ENCODE results near the gene ZNF491. TPM values are rescaled to one million over a fixed set of nuclear protein-coding genes. Genes with fewer than 3 reads are reported as not detected.
"Not testable (repeated sequence)": the region's sequence is repeated elsewhere in the genome, so short reads cannot be mapped to it uniquely, and the experiment has no call there.

The ZNF491 gene
- total RNA-seq, 2 experiments from 2014 or later: 1.1 to 1.4 TPM

GRCh38 chr19:11776669-11777068 is 21.7 kb upstream of the ZNF491 start:
- not testable (repeated sequence) for H3K4me3 Mint-ChIP-seq
- peaks cover 65% of the 10 kb centered on the region for H3K9me3 Mint-ChIP-seq

GRCh38 chr19:11780431-11781020 is 17.8 kb upstream of the ZNF491 start:
- POLR2A ChIA-PET: no interaction called here
- H3K4me1 Mint-ChIP-seq: no peaks in the 10 kb centered on the region
- CTCF ChIA-PET: no interaction called here

More at GRCh38 chr19:11776669-11777068, 21.7 kb upstream of the ZNF491 start:
- H3K27me3 Mint-ChIP-seq, CTCF ChIA-PET, H3K27ac Mint-ChIP-seq, POLR2A ChIA-PET, H3K4me1 Mint-ChIP-seq, DNase-seq: not testable (repeated sequence)
- H3K36me3 Mint-ChIP-seq (ENCODE audit: low read depth): peaks cover 76% of the 10 kb centered on the region

GRCh38 chr19:11781295-11782057 is 16.8 kb upstream of the ZNF491 start:
- Mint-ChIP-seq H3K9me3 (peaks cover 62% of the 10 kb centered on the region), H3K27ac (no peak overlapping the region), H3K27me3 (no peaks in the 10 kb centered on the region), H3K4me3 (no peak overlapping the region), H3K36me3 (ENCODE audit: low read depth) (peaks cover 80% of the 10 kb centered on the region), H3K4me1 (no peaks in the 10 kb centered on the region)
- POLR2A ChIA-PET: no interaction called here
- CTCF ChIA-PET: interaction anchor here (0.8 kb wide), 1 partner anchor 190 kb away, joined by 3 read pairs; no protein-coding TSS in a partner anchor
- no peak for DNase-seq

More at GRCh38 chr19:11780431-11781020, 17.8 kb upstream of the ZNF491 start:
- Mint-ChIP-seq H3K9me3 (peaks cover 64% of the 10 kb centered on the region), H3K36me3 (ENCODE audit: low read depth) (peaks cover 80% of the 10 kb centered on the region), H3K27ac (no peak overlapping the region), H3K4me3 (no peak overlapping the region), H3K27me3 (no peaks in the 10 kb centered on the region)
- DNase-seq: no peak

GRCh38 chr19:11783767-11784166 is 14.6 kb upstream of the ZNF491 start:
- CTCF ChIA-PET: no interaction called here
- H3K27me3 Mint-ChIP-seq: no peaks in the 10 kb centered on the region
- H3K36me3 Mint-ChIP-seq (ENCODE audit: low read depth): peaks cover 59% of the 10 kb centered on the region

GRCh38 chr19:11784356-11784755 is 14.0 kb upstream of the ZNF491 start:
- H3K36me3 Mint-ChIP-seq (ENCODE audit: low read depth): peaks cover 53% of the 10 kb centered on the region
- POLR2A ChIA-PET: no interaction called here
- no peaks in the 10 kb centered on the region for H3K4me1 Mint-ChIP-seq
- no peak for DNase-seq
- CTCF ChIA-PET: no interaction called here
- no peak overlapping the region for H3K27ac Mint-ChIP-seq
- H3K9me3 Mint-ChIP-seq: peaks cover 63% of the 10 kb centered on the region
- no peaks in the 10 kb centered on the region for H3K27me3 Mint-ChIP-seq
- no peak overlapping the region for H3K4me3 Mint-ChIP-seq

More at GRCh38 chr19:11783767-11784166, 14.6 kb upstream of the ZNF491 start:
- Mint-ChIP-seq H3K27ac (no peak overlapping the region), H3K4me3 (no peak overlapping the region), H3K4me1 (no peaks in the 10 kb centered on the region), H3K9me3 (peaks cover 59% of the 10 kb centered on the region)
- no peak for DNase-seq
- POLR2A ChIA-PET: no interaction called here

GRCh38 chr19:11787536-11787935 is 10.8 kb upstream of the ZNF491 start:
- Mint-ChIP-seq H3K36me3 (ENCODE audit: low read depth) (peaks cover 29% of the 10 kb centered on the region), H3K27me3 (no peaks in the 10 kb centered on the region), H3K27ac (no peak overlapping the region), H3K4me3 (no peak overlapping the region), H3K9me3 (peaks cover 59% of the 10 kb centered on the region), H3K4me1 (no peaks in the 10 kb centered on the region)
- CTCF ChIA-PET: no interaction called here
- POLR2A ChIA-PET: no interaction called here
- DNase-seq: no peak

- Mint-ChIP-seq H3K36me3 (ENCODE audit: low read depth) (peaks cover 3% of the 10 kb centered on the region), H3K27ac (no peak overlapping the region), H3K9me3 (peaks cover 24% of the 10 kb centered on the region), H3K4me1 (peaks cover 10% of the 10 kb centered on the region), H3K27me3 (peaks cover 2% of the 10 kb centered on the region), H3K4me3 (no peak overlapping the region)
- CTCF ChIA-PET: interaction anchor here (0.6 to 0.7 kb wide), 2 partner anchors 9 to 18 kb away, joined by 3 read pairs; no protein-coding TSS in a partner anchor
- DNase-seq: no peak
- POLR2A ChIA-PET: no interaction called here
Observed at GRCh38 chr19:11792942-11793341, 5.4 kb upstream of the ZNF491 start.

- POLR2A ChIA-PET: interaction anchor here (0.6 kb wide), 2 partner anchors 202 to 234 kb away, joined by 3 read pairs; no protein-coding TSS in a partner anchor
- CTCF ChIA-PET: interaction anchor here (0.5 to 2.0 kb wide), 15 partner anchors 8 to 361 kb away, joined by 3 to 15 read pairs (median 3); partner anchors contain the start of genes ZNF440 and ZNF700
Observed at GRCh38 chr19:11797491-11797890, 832 bp upstream of the ZNF491 start.

GRCh38 chr19:11806354-11807098 is 8.2 kb downstream of the ZNF491 start:
- peaks cover 20% of the 10 kb centered on the region for H3K36me3 Mint-ChIP-seq (ENCODE audit: low read depth)
- ChIA-PET CTCF (no interaction called here), POLR2A (no interaction called here)
- H3K27ac Mint-ChIP-seq: no peak overlapping the region
- no peaks in the 10 kb centered on the region for H3K4me1 Mint-ChIP-seq
- peaks cover 56% of the 10 kb centered on the region for H3K9me3 Mint-ChIP-seq
- no peak for DNase-seq
- H3K27me3 Mint-ChIP-seq: no peaks in the 10 kb centered on the region
- no peak overlapping the region for H3K4me3 Mint-ChIP-seq

More at GRCh38 chr19:11797491-11797890, 832 bp upstream of the ZNF491 start:
- H3K4me1 Mint-ChIP-seq: peaks cover 20% of the 10 kb centered on the region
- peaks cover 2% of the 10 kb centered on the region for H3K27me3 Mint-ChIP-seq
- H3K27ac Mint-ChIP-seq: no peak overlapping the region
- peaks cover 2% of the 10 kb centered on the region for H3K36me3 Mint-ChIP-seq (ENCODE audit: low read depth)
- peak overlapping the region; percentile 77 for H3K4me3 Mint-ChIP-seq
- H3K9me3 Mint-ChIP-seq: peaks cover 15% of the 10 kb centered on the region
- peak; percentile 88 for DNase-seq

GRCh38 chr19:11807099-11807380 is 8.7 kb downstream of the ZNF491 start:
- DNase-seq: no peak
- CTCF ChIA-PET: no interaction called here
- peaks cover 20% of the 10 kb centered on the region for H3K36me3 Mint-ChIP-seq (ENCODE audit: low read depth)

GRCh38 chr19:11813703-11814028 is 15.3 kb downstream of the ZNF491 start:
- H3K27me3 Mint-ChIP-seq: no peaks in the 10 kb centered on the region
- peaks cover 40% of the 10 kb centered on the region for H3K9me3 Mint-ChIP-seq
- CTCF ChIA-PET: interaction anchor here (0.9 to 3.0 kb wide), 3 partner anchors 16 to 835 kb away, joined by 3 to 15 read pairs (median 3); partner anchors contain the start of genes ZNF439 and ZNF491
- POLR2A ChIA-PET: interaction anchor here (0.7 kb wide), 1 partner anchor 1301 kb away, joined by 3 read pairs; no protein-coding TSS in a partner anchor
- H3K4me1 Mint-ChIP-seq: peaks cover 30% of the 10 kb centered on the region
- H3K4me3 Mint-ChIP-seq: peak overlapping the region; percentile 81
- peak overlapping the region; percentile 82 for H3K27ac Mint-ChIP-seq
- no peak for DNase-seq
- H3K36me3 Mint-ChIP-seq (ENCODE audit: low read depth): peaks cover 40% of the 10 kb centered on the region

More at GRCh38 chr19:11807099-11807380, 8.7 kb downstream of the ZNF491 start:
- H3K9me3 Mint-ChIP-seq: peaks cover 56% of the 10 kb centered on the region
- H3K27me3 Mint-ChIP-seq: no peaks in the 10 kb centered on the region
- POLR2A ChIA-PET: no interaction called here
- no peak overlapping the region for H3K27ac Mint-ChIP-seq
- peaks cover under 1% of the 10 kb centered on the region for H3K4me1 Mint-ChIP-seq
- no peak overlapping the region for H3K4me3 Mint-ChIP-seq

GRCh38 chr19:11814029-11814699 is 15.8 kb downstream of the ZNF491 start, which contains the start of gene ZNF440:
Gene ZNF440, plus strand, starts transcription at chr19:11814273. Its CDS starts 175 bp downstream, at chr19:11814448.
- peak; percentile 91 for DNase-seq
- peak within 1 kb of the TSS; percentile 82 for H3K27ac Mint-ChIP-seq
- H3K9me3 Mint-ChIP-seq: peaks cover 37% of the 10 kb centered on the region
- peaks cover 42% of the 10 kb centered on the region for H3K36me3 Mint-ChIP-seq (ENCODE audit: low read depth)
- peak within 1 kb of the TSS; percentile 81 for H3K4me3 Mint-ChIP-seq
- POLR2A ChIA-PET: interaction anchor here (0.7 kb wide), 1 partner anchor 1301 kb away, joined by 3 read pairs; no protein-coding TSS in a partner anchor
- CTCF ChIA-PET: interaction anchor here (0.7 to 3.0 kb wide), 5 partner anchors 16 to 834 kb away, joined by 3 to 15 read pairs (median 3); partner anchors contain the start of genes ZNF439 and ZNF491
- peaks cover 30% of the 10 kb centered on the region for H3K4me1 Mint-ChIP-seq
- H3K27me3 Mint-ChIP-seq: no peaks in the 10 kb centered on the region

Data from activated CD4-positive, alpha-beta T cell treated with anti-CD3 and anti-CD28 coated beads, Interleukin-2, amount 10 ng/mL, durations not matched to agents 7 days and 5 days (primary cell).